ENCODE measurements around the gene AQP7.
"Not testable (repeated sequence)": the region's sequence is repeated elsewhere in the genome, so short reads cannot be mapped to it uniquely, and the experiment has no call there.

AQP7 gene

DNA sequence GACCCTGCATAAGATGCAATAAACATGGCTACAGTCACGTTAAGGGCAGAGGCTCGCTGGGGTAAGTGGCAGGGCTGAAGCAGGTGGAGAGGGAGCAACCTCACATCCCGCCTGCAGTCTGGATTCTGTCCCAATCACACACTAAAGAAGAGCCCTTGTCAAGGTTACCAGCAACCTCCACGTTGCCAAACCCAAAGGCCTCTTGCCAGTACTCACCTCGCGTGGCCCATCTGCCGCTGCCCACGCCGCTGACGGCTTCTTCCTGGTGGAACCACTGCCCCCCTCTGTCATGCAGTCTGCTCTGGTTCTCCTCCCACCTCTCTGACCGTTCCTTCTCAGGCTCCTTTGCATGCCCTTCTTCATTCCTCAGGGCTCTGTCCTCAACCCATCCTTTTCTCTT, 8.8 kb downstream of the AQP7 start:
- DNase-seq = no peak

- DNase-seq = not testable (repeated sequence)
Measured at GRCh38 chr9:33392591-33393021, 9.8 kb downstream of the AQP7 start.

DNA sequence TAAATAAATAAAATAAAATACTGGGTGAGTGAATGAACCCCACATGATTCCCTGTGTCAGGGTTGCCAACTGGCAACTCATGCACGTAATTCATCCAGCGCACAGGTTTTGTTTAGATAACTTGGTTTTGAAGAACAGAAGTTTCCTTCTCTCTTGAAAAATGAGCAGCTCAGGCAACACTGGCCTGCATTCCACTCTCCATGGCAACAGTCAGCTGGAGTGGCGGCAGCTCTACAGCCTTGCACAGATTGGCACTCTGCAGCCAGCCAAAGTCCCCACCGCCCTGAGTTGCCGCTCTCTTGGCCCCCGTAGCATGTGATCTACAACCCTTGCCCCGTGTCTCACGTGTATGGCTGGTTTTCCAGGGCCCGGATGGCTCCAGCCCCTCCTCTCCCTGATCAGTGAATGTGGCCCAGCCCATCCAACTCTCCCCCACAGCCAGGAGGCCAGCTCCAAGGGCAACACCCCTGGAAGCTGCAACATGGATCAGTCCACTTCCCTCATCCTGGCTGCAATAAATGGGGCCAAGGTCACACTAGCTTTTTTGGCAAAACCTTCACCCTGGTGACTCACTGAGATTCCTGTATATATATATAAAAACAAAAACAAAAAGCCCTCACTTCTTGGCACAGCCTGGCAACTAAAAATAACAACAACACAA, 11.1 kb downstream of the AQP7 start:
- DNase-seq = not testable (repeated sequence)

DNA sequence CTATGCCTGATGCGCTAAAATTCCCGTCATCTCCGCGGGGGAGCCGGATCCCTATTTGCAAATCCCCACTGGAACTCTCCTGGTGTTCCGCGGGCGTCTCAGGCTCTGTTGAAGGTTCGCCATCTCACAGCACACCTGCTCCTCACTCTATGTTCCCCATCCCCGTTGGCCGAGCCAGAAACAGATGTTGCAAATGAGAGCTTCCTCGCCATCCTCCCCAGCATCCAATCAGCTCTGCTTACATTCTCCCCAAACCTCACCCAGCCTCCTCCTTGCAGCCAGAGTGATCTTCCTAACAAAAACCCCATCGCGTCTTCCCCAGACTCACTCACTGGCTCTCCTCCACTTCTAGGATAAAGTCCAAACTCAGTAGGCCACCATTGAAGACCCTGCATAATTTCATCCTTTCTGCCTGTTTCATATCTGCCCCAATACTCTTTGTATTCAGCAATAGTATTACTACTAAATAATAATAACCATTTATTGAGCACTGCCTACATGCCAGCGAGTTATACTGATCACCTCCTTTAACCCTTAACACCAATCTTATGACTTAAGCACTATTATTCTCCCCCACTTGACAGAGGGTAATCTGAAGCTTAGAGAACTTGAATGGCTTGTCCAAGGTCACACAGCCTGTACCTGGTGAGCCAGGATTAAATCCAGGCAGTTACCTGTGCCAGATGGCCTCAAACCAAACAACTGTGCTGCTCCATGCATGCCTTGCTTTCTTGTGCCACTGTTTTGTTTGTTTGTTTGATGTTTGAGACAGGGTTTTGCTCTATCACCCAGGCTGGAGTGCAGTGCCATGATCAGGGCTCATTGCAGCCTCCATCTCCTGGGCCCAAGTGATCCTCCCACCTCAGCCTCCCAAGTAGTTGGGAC, 14.0 kb downstream of the AQP7 start:
- no peak for DNase-seq

DNA sequence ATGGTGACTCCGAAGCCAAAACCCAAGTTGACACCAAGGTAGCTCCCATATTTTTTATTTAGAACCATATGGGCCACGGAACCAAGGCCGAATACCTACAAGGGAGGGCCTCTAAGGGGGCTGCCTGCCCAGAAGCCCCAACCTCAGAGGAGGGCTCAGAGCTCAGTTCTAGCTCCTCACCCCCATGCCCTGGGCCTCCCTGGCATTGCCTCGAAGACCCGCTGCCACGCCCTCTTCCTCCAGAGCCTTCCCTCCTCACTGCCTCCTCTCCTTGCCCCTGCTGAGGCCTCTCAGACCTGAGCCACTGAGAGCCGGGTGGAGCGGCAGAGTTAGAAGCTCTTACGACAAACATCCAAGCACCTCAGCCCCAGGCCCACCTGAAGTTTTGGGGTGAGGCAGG, 15.4 kb downstream of the AQP7 start:
- not testable (repeated sequence) for DNase-seq

DNA sequence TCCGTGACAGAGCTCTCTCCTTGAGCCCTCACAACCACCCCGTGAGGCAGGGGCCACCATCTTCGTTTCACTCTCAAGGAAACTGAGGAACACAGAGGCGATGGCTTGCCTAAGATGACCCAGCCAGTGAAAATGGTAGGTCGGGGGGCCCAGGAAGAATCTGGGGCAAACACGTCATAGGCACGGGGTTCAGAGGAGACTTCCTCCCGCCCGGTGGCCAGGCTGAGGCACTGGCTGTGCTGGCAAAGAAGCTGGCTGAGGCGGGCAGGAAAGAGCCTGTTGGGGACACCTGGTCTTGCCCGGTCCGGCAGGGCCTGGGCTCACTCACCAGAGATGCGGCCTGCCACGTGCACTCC, 15.7 kb downstream of the AQP7 start:
- not testable (repeated sequence) for DNase-seq

GRCh38 chr9:33385979-33386640, 16.3 kb downstream of the AQP7 start:
- not testable (repeated sequence) for DNase-seq

DNA sequence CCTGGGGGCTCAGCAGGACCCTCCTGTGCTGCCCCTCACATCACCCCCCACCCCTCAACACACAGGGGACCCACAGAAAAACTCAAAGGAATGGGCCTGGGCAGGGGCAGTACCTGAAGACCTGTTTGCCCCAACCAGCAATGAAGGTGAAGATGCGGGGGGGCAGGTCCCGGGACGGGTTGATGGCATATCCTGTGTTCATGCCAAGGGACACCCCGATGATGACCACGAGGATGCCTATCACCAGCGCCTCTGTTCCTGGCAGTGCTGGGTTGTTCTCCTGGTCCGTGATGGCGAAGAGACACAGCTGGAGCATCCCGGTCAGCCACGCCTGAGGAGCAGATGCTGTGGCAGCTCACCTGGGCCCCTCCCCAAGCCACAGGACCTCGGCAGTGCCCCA, 16.8 kb downstream of the AQP7 start:
- DNase-seq = not testable (repeated sequence)

- not testable (repeated sequence) for DNase-seq
Measured at GRCh38 chr9:33383396-33383795, 19.0 kb downstream of the AQP7 start.

GRCh38 chr9:33382397-33382796, 20.0 kb downstream of the AQP7 start:
- DNase-seq = not testable (repeated sequence)

GRCh38 chr9:33381231-33381791, 21.1 kb downstream of the AQP7 start:
- DNase-seq = no peak

GRCh38 chr9:33380390-33381094, 21.8 kb downstream of the AQP7 start:
- DNase-seq = no peak

DNA sequence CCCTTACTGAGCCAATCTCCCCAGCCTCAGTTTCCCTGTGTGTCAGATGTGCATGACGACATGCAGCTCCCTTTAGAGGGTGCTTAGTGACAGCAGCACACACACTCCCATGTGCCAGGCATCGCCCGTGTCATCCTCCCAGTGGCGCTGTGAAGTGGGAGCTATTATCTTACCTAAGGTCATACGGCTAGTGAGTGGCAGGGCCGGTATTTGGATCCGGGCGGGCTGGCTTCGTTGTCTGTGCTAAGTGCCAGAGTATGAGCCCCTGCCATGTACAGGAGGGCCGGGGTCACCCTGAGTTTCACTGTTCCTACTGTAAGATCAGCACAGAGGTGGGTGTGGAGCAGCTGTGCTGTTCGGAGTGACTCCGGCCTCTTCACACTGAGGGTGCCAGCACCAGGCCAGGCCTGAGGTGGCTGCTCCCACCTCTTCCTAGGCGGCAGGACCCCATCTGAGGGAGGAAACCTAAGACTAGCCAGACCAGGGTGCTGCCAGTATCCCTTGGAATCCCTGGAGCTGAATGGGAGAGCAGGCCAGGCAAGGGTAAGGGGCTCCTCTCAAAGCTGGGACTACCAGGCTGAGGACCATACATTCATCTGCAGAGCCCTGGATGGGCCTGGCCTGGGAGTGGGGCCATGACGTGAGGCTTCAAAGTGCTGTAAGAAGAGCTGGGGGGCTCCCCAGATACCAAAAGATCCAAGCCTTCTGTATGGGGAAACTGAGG, 22.5 kb downstream of the AQP7 start:
- DNase-seq = no peak

DNA sequence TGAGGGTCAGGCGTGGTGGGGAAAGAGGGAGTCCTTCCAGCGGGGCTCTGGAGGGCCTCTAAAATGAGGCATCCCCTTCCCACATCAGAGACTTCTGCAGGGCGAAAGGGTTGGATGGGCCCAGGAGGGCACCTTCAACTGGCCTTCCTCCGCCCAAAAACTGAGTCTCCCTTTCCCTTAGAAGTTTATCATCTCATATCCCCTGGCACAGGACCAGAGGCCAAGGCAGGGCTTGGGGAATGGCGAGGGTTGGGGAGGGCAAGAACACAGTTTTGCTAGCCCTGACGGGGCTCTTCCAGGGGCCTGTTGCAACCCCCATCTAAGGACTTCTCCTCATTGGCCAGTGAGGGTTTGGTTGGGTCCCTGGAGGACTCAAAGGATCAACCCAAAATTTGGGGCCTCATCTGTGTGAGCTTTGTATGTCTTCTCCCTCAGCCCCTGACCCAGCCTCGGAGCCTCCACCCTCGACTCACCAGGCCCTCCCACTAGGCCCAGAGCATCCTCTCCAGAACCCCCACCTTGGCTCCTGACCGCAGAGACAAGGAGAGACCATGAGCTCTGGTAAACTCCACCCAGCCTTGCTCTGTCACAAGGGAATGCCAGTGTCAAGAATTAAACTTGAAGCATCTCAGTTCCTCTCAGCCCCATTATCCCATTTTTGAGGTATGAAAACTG, 24.1 kb downstream of the AQP7 start:
- DNase-seq = no peak

- no peak for DNase-seq
Measured at GRCh38 chr9:33377089-33377715, 25.2 kb downstream of the AQP7 start.

DNA sequence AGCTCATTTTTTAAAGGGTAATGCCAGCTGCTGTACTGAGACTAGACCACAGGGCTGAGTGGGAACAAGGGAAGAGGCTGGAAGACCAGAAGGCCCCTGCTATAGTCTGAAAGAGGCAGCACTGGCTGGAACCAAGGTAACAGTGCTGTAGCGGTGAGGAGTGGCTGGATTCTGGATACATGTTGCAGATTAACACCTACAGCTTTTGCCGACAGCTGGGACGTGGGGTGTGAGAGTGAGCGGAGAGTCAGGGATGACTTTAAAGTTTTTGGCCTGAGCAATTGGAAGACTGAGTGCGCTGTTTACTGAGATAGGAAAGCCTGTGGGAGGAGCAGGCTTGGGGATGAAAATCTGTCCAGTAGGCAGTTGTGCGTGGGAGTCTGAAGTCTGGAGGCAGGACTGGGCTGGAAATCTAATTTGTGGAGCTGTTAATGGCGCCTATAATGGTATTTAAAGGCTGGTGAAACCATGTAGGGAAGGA, 26.5 kb downstream of the AQP7 start:
- DNase-seq = no peak

DNA sequence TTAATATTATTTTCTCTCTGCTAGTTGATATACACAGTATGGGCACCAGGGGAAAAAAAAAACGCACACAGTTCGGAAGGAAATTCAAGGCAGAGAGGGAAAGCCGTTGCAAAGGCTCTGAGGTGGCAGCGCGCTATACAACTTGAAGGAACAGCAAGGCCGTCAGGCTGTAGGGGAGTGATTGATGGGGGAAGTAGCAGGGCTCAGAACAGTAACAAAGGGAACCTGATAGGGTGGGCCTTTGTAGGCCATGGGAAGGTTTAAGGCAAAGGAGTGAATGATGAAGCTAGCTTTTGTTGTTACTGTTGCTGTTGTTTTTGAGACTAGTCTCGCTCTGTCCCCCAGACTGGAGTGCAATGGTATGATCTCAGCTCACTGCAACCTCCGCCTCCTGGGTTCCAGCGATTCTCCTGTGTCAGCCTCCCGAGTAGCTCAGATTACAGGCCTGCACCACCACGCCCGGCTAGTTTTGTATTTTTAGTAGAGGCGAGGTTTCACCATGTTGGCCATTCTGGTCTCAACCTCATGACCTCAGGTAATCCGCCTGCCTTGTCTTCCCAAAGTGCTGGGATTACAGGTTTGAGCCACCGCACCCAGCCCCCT, 27.0 kb downstream of the AQP7 start:
- DNase-seq = no peak

- peak in 2 of 4 experiments; percentile 34 to 41 for DNase-seq
Measured at GRCh38 chr9:33374634-33375237, 27.6 kb downstream of the AQP7 start.

DNA sequence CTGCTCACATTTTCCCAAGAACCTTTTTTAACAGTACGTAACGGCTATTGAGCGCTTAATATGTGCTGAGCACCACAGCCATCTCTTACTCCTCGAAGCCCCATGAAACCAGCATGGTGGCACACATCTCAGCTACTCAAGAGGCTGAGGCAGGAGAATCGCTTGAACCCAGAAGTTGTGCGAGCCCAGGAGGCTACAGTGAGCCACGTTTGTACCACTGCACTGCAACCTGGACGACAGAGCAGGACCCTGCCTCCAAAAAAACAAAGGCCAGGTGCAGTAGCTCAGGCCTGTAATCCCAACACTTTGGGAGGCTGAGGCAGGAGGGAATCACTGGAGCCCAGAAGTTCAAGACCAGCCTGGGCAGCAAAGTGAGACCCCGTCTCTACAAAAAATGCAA, 28.2 kb downstream of the AQP7 start:
- DNase-seq = no peak

DNA sequence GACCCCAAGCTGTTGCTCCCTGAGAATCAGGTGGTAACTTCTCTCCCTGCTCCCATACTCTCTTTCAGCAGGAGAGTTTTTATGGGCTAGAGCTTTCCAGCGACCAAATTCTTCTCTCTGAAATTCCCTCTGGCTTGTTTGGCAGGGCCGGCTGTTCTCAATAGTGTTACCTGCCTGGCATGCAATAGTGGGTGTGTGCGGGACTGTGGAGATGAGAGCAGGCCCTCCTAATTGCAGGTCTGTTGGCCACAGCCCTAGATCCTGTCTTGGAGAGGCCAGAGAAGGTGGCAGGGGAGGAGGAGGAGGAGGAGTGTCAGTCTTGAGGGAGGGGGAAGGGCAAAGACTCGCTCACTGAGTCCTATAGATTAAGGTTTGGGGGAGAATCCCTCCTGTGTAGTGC, 29.5 kb downstream of the AQP7 start:
- DNase-seq = no peak

Data from activated naive CD4-positive, alpha-beta T cell (primary cell).